ENCODE results near the gene HCRT.
"Not testable (repeated sequence)": the region's sequence is repeated elsewhere in the genome, so short reads cannot be mapped to it uniquely, and the experiment has no call there.

GRCh38 chr17:42140690-42141089 lies 44.6 kb downstream of the HCRT start:
- not testable (repeated sequence) for TF ChIP-seq POLR2A, CTCF (IDR thresholded peaks at IDR 0.05)
